GM18861 (cell line): ENCODE results near the gene FNDC3B.
"Not testable (repeated sequence)": the region's sequence is repeated elsewhere in the genome, so short reads cannot be mapped to it uniquely, and the experiment has no call there.

ENCODE experiments used
- ATAC-seq: cut with Tn5 transposase; IDR thresholded peaks from one replicate; pipeline ENCODE4 v1.9.1; 2021; ENCODE audit not compliant: unreplicated experiment

The FNDC3B gene

GRCh38 chr3:172255321-172255720 is 215.9 kb downstream of the FNDC3B start:
- not testable (repeated sequence) for ATAC-seq

- ATAC-seq, result no peak
Measured at GRCh38 chr3:172256101-172256734, 216.8 kb downstream of the FNDC3B start.

DNA sequence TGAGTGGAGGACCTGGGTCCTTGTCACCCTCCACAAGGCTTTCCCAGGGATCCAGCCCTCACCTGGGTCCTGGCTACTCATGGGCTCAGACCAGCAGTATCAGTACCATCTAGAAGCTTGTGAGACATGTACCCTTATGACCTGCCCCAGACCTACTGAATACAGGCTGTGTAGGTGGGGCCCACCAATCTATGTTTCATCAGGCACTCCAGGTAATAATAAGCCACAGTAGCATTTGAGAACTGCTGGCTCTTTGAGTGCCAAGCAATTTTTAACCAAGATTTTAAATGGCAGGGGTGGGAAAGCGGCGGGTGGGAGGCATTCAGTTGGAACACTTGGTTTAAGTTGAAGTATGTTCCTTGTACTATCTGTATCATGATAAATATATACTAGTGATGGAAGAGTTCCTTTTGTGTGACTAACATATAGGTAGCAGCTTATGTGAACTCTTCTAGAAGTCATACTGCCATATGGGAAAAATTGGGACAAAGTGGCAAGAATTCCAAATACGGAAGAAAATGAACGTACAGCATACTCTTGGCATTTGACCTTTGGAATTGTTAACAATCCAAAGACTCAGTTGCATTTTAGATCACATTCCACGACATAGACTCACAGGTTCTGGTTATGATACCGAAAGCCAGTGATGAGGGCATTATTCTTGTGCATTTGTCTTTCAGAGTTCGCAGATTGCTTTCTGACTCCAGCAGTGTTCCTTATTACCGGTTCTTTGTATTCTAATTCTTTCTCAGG is 218.4 kb downstream of the FNDC3B start:
- ATAC-seq, result no peak

GRCh38 chr3:172258624-172259023 is 219.2 kb downstream of the FNDC3B start:
- no peak for ATAC-seq

DNA sequence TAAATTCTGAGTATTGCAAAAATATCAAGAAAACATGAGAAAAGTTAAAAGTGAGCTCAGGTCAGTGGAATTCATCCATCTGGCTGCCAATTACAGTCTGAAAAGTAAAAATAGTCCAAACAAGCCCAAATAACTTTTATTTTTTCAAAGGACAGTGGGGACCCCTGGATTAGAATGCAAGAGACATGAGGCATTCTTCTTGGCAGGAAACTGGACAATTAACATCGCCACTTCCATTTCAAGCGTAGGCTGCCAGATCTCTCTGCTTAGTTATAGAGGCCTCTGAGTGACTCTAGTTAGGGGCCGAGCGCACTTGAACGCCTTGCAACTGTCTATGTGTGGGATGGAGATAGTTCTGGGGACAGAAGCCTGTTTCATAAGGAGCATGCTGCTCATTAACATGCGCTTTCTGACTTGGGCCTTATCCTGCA is 219.7 kb downstream of the FNDC3B start:
- no peak for ATAC-seq

DNA sequence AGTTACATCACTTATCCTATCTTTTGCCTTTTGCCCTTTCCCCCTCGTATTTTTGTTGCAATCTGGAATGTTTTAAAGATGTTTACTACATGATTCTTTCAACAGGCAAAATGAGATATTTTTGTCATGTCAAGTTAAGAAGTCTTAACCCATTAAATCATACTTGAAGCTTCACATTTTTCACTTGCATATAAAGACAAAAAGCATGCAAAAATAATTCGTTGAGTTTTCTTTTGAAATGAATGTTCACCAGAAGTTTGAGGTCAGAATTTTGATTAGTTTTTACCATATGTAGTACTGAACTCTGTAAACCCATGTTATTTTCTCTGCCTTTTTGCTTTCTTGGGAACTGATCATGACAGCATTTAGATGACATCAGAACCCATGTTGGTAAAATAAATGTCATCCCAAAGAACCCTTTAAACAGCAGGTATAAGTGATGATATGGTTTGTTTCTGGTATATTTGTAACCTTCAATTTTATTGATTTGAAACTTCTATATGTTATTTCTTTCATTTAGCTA is 220.4 kb downstream of the FNDC3B start:
- ATAC-seq, result no peak

GRCh38 chr3:172260381-172260780 is 221.0 kb downstream of the FNDC3B start:
- ATAC-seq, result no peak

- ATAC-seq, result no peak
Measured at GRCh38 chr3:172261054-172261453, 221.7 kb downstream of the FNDC3B start.

GRCh38 chr3:172262991-172263608 is 223.7 kb downstream of the FNDC3B start:
- ATAC-seq, result no peak

- no peak for ATAC-seq
Measured at GRCh38 chr3:172263781-172264486, 224.6 kb downstream of the FNDC3B start.

DNA sequence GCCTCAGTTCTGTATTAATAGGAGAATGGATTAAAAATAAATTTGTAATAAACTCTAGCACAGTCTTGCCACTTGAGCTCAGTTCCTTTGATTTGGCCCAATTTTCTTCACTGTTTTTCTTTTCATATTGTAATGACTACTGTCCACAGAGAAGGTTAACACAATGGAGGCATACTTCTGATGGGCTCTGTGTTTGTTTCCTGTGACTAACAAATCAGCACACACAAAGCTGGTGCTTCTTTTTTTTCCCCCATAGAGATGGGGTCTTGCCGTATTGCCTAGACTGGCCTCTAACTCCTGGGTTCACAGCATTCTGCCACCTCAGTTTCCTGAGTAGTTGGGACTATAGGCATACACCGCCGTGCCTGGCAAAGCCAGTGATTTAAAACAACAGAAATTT is 226.7 kb downstream of the FNDC3B start:
- ATAC-seq, result no peak

GRCh38 chr3:172268425-172268824 is 229.0 kb downstream of the FNDC3B start:
- no peak for ATAC-seq

DNA sequence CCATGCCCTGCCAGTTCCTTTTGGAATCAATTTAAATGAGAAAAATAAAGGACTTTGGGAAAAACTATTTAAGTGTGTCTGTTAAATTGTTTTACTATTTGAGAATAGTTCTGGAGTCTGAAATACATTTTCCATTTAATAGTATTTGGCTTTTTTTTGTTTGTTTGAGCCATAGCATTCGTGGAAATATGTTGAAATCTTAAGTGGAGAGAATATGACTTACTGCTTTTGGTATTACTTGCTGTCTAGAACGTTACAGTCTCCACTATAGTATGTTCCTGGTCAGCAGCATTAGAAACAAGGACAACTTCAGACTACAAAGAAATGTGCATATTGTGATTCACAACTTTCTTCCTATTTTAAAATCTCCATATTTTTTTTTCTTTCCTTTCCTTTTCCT is 229.5 kb downstream of the FNDC3B start:
- no peak for ATAC-seq

DNA sequence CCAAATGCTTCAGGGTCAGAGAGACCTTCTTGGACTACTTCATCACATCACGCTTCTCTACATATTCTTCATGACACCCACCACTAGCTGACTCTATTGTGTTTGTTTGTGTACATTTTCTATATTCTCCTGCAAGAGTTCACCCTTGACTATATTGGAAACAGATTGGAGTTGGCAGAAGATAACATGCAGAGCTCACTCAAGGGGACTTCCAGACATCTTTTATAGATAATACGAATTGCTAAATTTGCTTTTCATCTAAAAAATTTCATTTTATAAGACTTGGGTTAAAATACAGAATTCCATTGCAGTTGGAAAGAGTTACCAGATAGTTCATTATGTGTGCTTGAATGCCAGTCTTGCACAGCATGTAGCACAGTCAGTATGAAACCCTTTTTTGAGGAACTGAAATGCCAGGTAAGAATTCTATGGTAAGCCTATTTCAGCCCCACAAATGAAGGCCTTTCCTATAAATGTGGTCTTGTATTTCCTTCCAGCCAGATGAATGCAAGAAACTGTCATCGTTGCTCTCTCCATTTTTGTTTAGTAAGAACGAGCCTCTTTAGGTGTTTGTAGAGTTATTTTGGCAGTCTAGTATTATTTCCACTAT is 231.3 kb downstream of the FNDC3B start:
- peak; percentile 98 for ATAC-seq

GRCh38 chr3:172271386-172271976 is 232.1 kb downstream of the FNDC3B start:
- no peak for ATAC-seq

GRCh38 chr3:172272698-172273097 is 233.3 kb downstream of the FNDC3B start:
- ATAC-seq, result no peak

DNA sequence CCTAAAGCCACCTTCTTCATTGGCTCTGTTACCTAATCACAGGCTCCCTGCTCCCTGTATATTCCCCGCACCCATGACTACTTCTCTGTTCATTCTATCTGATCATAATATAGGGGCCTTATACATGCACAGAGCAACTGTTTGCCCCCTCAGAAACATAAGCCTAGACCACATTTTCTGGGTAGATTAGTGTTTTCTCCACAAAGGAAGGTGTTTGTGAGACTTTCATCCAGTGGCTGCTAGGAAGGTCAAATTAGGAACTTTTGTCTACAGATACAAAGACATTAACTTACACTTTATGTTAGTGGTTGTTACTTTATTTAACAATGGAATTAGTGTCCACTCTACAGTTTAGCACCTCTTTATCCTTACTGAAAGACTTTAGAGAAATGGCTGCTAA is 234.0 kb downstream of the FNDC3B start:
- no peak for ATAC-seq

DNA sequence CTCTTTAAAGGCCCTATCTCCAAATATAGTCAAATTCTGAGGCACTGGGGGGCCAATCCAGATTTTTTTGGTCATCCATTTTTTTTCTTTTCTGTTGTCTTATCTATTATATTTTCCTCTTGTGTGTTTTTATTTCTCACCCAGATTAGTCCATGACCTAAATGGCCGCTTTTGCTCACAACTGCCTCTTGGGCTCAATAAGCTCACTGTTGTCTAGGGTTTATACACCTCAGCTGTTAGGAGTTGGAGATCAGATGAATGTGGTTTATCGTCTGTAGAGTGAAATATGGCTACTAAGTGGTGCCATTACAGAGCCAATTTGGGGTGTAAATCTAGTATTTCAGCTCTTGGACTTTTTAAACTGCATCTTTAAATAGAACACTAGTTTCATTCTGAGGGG is 235.5 kb downstream of the FNDC3B start:
- no peak for ATAC-seq

GRCh38 chr3:172275586-172275985 is 236.2 kb downstream of the FNDC3B start:
- ATAC-seq, result no peak

- no peak for ATAC-seq
Measured at GRCh38 chr3:172276103-172276502, 236.7 kb downstream of the FNDC3B start.
